Left colon (tissue), 2 donors: ENCODE results near the gene SPOCK1. TPM values are rescaled to one million over a fixed set of nuclear protein-coding genes. Genes with fewer than 3 reads are reported as not detected.
"Not testable (repeated sequence)": the region's sequence is repeated elsewhere in the genome, so short reads cannot be mapped to it uniquely, and the experiment has no call there.

Source experiments
- ATAC-seq: fragments of 200-7000 bp; cut with Tn5 transposase; one replicate; pipeline ENCODE4 v1.9.1; 2020; ENCODE audit warnings: mild to moderate bottlenecking, moderate library complexity
- DNase-seq, 2 donors: peaks; one replicate each; pipeline ENCODE4 v3.0.0-alpha.2; 2020
- intact Hi-C, 2 donors: fragments of 100-400 bp; cut with DNase I in 1 of 2; cut with micrococcal nuclease in 1 of 2; formaldehyde crosslinking; loops; one replicate each; pipeline versions ENCODE4 v1.11.2 to v1.14.0; 2022; cut with DNase I, micrococcal nuclease
- total RNA-seq, 2 donors: library from RNA; stranded (reverse); fragmentation: NEBNext Ultra II Directional; extraction: Animal tissue kit (Norgen Biotek cat#: 25700); gene quantifications; one replicate each; pipeline ENCODE4 v1.2.1, GENCODE V29; 2021
- donor health status: DM: no; HTN: no; CAD: no.
- donor health status: DM: yes; HTN: yes; CAD: no.

The SPOCK1 gene
- total RNA-seq, 2 donors from 2014 or later: 2.3 to 11.1 TPM

- no peak for ATAC-seq
- DNase-seq: no peak
- intact Hi-C loops: no loop called here
Measured at GRCh38 chr5:137265457-137265856, 233.7 kb downstream of the SPOCK1 start.

GRCh38 chr5:137264573-137264972, 234.6 kb downstream of the SPOCK1 start:
- no peak for ATAC-seq
- no peak for DNase-seq
- intact Hi-C loops: no loop called here

- ATAC-seq (no peak), DNase-seq (no peak)
- intact Hi-C loops: no loop called here
Measured at GRCh38 chr5:137264041-137264440, 235.1 kb downstream of the SPOCK1 start.

- intact Hi-C loops: no loop called here
- ATAC-seq (no peak), DNase-seq (no peak)
Measured at GRCh38 chr5:137263371-137264005, 235.6 kb downstream of the SPOCK1 start.

- ATAC-seq: no peak
- intact Hi-C loops: no loop called here
- no peak for DNase-seq
Measured at GRCh38 chr5:137262818-137263217, 236.3 kb downstream of the SPOCK1 start.

GRCh38 chr5:137260820-137261695, 238.1 kb downstream of the SPOCK1 start:
- intact Hi-C loops: no loop called here
- no peak for DNase-seq
- no peak for ATAC-seq

GRCh38 chr5:137259115-137259514, 240.0 kb downstream of the SPOCK1 start:
- DNase-seq, intact Hi-C loops, ATAC-seq: not testable (repeated sequence)

- no peak for ATAC-seq
- intact Hi-C loops: no loop called here
- no peak for DNase-seq
Measured at GRCh38 chr5:137254119-137255090, 244.7 kb downstream of the SPOCK1 start.

GRCh38 chr5:137252512-137252911, 246.6 kb downstream of the SPOCK1 start:
- intact Hi-C loops: no loop called here
- ATAC-seq: no peak
- no peak for DNase-seq

GRCh38 chr5:137250421-137250820, 248.7 kb downstream of the SPOCK1 start:
- intact Hi-C loops: no loop called here
- ATAC-seq: no peak
- no peak for DNase-seq

- ATAC-seq (no peak), DNase-seq (no peak)
- intact Hi-C loops: no loop called here
Measured at GRCh38 chr5:137248527-137248926, 250.6 kb downstream of the SPOCK1 start.

- DNase-seq (no peak), ATAC-seq (no peak)
- intact Hi-C loops: no loop called here
Measured at GRCh38 chr5:137245438-137245837, 253.7 kb downstream of the SPOCK1 start.

- ATAC-seq (no peak), DNase-seq (no peak)
- intact Hi-C loops: no loop called here
Measured at GRCh38 chr5:137240285-137240684, 258.8 kb downstream of the SPOCK1 start.

GRCh38 chr5:137236849-137237507, 262.1 kb downstream of the SPOCK1 start:
- ATAC-seq: no peak
- intact Hi-C loops: no loop called here
- no peak for DNase-seq

GRCh38 chr5:137236252-137236651, 262.9 kb downstream of the SPOCK1 start:
- ATAC-seq: no peak
- DNase-seq: no peak
- intact Hi-C loops: no loop called here

GRCh38 chr5:137234973-137235943, 263.9 kb downstream of the SPOCK1 start:
- DNase-seq: no peak
- intact Hi-C loops: no loop called here
- no peak for ATAC-seq

GRCh38 chr5:137233726-137234125, 265.4 kb downstream of the SPOCK1 start:
- ATAC-seq: no peak
- intact Hi-C loops: no loop called here

GRCh38 chr5:137233304-137233703, 265.8 kb downstream of the SPOCK1 start:
- not testable (repeated sequence) for DNase-seq, ATAC-seq

More at GRCh38 chr5:137233726-137234125, 265.4 kb downstream of the SPOCK1 start:
- no peak for DNase-seq

More at GRCh38 chr5:137233304-137233703, 265.8 kb downstream of the SPOCK1 start:
- intact Hi-C loops: not testable (repeated sequence)
